Uterus (tissue), 2 donors: ENCODE results near the gene GPRASP2.

ENCODE experiments used
- POLR2A ChIP-seq, 2 donors: fragments of 450-650 bp; IDR thresholded peaks; one replicate each; pipeline ENCODE4 v1.6.1; 2016; ENCODE audit warnings: antibody characterized with exemption in 2 of 2, mild to moderate bottlenecking in 1 of 2, moderate library complexity in 1 of 2
- TF ChIP-seq, protein P1 (sequence below), 4 experiments: fragments of 200-600 bp in 2 of 4; fragments of 450-650 bp in 2 of 4; sonication (generic) in 2 of 4; IDR thresholded peaks; one replicate each; pipeline ENCODE4 v1.5.1; 2016 to 2019; ENCODE audit warnings: antibody characterized with exemption in 4 of 4, mild to moderate bottlenecking in 2 of 4, moderate library complexity in 1 of 4

- TF ChIP-seq, protein P1, sequence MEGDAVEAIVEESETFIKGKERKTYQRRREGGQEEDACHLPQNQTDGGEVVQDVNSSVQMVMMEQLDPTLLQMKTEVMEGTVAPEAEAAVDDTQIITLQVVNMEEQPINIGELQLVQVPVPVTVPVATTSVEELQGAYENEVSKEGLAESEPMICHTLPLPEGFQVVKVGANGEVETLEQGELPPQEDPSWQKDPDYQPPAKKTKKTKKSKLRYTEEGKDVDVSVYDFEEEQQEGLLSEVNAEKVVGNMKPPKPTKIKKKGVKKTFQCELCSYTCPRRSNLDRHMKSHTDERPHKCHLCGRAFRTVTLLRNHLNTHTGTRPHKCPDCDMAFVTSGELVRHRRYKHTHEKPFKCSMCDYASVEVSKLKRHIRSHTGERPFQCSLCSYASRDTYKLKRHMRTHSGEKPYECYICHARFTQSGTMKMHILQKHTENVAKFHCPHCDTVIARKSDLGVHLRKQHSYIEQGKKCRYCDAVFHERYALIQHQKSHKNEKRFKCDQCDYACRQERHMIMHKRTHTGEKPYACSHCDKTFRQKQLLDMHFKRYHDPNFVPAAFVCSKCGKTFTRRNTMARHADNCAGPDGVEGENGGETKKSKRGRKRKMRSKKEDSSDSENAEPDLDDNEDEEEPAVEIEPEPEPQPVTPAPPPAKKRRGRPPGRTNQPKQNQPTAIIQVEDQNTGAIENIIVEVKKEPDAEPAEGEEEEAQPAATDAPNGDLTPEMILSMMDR (IDR thresholded peaks at IDR 0.05) = no peak
- peak in 1 of 2 donors; percentile 18 for TF ChIP-seq POLR2A (IDR thresholded peaks at IDR 0.05)
Measured at GRCh38 chrX:102712216-102712966, at the start of gene GPRASP2.
